Measurements from ENCODE around the gene RAP1GAP. TPM values are rescaled to one million over a fixed set of nuclear protein-coding genes. Genes with fewer than 3 reads are reported as not detected.
"Not testable (repeated sequence)": the region's sequence is repeated elsewhere in the genome, so short reads cannot be mapped to it uniquely, and the experiment has no call there.

Gene RAP1GAP
- total RNA-seq, 4 donors from 2014 or later, result 0.33 to 0.83 (median 0.56) TPM

DNA sequence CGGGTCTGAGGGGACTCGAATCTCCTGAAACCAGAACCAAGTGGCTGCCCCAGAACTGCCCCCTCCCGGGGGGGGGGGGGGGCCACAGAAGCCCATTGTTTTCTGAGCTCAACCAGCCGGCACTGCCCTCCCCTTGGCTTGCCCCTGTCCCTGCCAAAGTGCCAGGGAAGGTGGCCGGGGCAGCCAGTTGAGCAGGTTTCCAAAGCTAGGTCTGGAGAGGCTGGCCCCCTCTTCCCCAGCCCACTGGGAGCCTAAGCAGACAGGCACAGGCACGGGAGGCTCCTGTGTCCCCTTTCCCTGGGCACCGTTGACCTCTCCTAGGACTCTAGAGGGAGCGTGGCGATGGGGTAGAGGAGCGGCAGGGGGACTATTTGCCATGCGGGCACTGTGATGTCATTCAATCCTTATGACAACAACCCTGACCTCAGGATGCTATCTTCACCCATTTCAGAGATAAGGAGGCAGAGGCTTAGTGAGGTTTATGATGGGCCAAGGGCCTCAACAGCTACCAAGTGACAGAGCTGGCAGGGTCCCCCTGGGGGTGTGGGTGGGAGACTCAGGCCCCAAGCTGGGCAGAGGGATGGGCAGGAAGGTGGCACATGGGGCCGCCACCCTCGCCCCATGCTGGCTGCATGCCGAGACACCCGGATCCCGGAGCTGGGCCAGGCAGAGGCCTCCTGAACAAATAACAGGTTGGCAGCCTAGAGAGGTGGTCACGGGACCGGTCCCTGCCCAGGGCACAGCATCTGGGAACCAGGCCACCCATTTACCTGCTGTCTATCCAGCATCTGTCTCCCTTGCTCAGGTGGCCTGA, 35.0 kb downstream of the RAP1GAP start:
- H3K27ac ChIP-seq (replicated peaks in 1 of 4), result no peak overlapping the region
- peaks cover 0 to 65% (median 0%) of the 10 kb centered on the region in 4 donors for H3K27me3 ChIP-seq
- H3K4me3 ChIP-seq, result no peak overlapping the region
- peaks cover 0 to 5% (median 0%) of the 10 kb centered on the region in 4 donors for H3K4me1 ChIP-seq
- intact Hi-C loops (cut with DNase I), result no loop called here
- WGBS, result 72% methylated on average over 7 of the region's 18 CpGs
- H3K36me3 ChIP-seq, result no peaks in the 10 kb centered on the region
- no peaks in the 10 kb centered on the region for H3K9me3 ChIP-seq
- TF ChIP-seq, protein P1, sequence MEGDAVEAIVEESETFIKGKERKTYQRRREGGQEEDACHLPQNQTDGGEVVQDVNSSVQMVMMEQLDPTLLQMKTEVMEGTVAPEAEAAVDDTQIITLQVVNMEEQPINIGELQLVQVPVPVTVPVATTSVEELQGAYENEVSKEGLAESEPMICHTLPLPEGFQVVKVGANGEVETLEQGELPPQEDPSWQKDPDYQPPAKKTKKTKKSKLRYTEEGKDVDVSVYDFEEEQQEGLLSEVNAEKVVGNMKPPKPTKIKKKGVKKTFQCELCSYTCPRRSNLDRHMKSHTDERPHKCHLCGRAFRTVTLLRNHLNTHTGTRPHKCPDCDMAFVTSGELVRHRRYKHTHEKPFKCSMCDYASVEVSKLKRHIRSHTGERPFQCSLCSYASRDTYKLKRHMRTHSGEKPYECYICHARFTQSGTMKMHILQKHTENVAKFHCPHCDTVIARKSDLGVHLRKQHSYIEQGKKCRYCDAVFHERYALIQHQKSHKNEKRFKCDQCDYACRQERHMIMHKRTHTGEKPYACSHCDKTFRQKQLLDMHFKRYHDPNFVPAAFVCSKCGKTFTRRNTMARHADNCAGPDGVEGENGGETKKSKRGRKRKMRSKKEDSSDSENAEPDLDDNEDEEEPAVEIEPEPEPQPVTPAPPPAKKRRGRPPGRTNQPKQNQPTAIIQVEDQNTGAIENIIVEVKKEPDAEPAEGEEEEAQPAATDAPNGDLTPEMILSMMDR (IDR thresholded peaks at IDR 0.05), result no peak
- TF ChIP-seq POLR2A (IDR thresholded peaks at IDR 0.05; ENCODE audit: low read depth) (no peak), EP300 (IDR thresholded peaks at IDR 0.05) (no peak), POLR2AphosphoS5 (IDR thresholded peaks at IDR 0.05) (no peak)
- no peak for DNase-seq (ENCODE audit: extremely low spot score)

DNA sequence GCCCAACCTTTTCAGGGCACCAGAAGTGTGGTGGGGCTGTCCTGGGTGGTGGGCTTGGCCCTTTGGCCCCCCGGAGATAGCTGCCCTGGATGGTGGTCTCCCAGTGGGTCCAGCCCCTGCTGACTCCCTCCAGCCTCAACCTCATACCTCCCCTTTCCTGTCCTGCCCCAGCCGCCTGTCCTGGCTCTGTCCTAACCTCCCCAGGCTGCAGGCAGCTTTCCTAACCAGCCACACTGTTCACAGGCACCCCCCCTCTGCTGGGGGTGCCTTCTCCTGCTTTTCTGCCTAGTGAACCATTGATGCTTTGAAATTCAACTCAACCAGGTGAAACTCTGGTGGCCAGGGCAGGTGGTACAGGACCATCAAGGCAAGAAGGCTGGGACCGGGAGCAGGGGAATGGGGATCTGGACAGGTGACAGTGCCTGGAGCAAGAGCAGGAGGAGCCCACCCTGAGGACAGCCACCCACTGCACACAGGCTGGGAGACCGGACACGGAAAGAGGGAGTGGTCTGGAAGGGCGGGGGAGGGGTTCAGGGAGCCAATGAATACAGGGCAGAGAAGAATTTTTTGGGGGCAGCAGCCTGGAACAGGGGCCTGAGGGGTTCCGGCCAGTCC, 35.9 kb downstream of the RAP1GAP start:
- no peak for DNase-seq (ENCODE audit: extremely low spot score)
- TF ChIP-seq POLR2AphosphoS5 (IDR thresholded peaks at IDR 0.05) (no peak), POLR2A (IDR thresholded peaks at IDR 0.05; ENCODE audit: low read depth) (no peak), EP300 (IDR thresholded peaks at IDR 0.05) (no peak)
- TF ChIP-seq, protein P1 (IDR thresholded peaks at IDR 0.05), result no peak
- intact Hi-C loops (cut with DNase I), result no loop called here
- Histone ChIP-seq H3K27me3 (peaks cover 0 to 69% (median 0%) of the 10 kb centered on the region in 4 donors), H3K9me3 (no peaks in the 10 kb centered on the region), H3K4me3 (no peak overlapping the region), H3K4me1 (no peaks in the 10 kb centered on the region), H3K27ac (replicated peaks in 1 of 4) (no peak overlapping the region), H3K36me3 (no peaks in the 10 kb centered on the region)
- WGBS, result 70% methylated on average over 7 of the region's 7 CpGs

DNA sequence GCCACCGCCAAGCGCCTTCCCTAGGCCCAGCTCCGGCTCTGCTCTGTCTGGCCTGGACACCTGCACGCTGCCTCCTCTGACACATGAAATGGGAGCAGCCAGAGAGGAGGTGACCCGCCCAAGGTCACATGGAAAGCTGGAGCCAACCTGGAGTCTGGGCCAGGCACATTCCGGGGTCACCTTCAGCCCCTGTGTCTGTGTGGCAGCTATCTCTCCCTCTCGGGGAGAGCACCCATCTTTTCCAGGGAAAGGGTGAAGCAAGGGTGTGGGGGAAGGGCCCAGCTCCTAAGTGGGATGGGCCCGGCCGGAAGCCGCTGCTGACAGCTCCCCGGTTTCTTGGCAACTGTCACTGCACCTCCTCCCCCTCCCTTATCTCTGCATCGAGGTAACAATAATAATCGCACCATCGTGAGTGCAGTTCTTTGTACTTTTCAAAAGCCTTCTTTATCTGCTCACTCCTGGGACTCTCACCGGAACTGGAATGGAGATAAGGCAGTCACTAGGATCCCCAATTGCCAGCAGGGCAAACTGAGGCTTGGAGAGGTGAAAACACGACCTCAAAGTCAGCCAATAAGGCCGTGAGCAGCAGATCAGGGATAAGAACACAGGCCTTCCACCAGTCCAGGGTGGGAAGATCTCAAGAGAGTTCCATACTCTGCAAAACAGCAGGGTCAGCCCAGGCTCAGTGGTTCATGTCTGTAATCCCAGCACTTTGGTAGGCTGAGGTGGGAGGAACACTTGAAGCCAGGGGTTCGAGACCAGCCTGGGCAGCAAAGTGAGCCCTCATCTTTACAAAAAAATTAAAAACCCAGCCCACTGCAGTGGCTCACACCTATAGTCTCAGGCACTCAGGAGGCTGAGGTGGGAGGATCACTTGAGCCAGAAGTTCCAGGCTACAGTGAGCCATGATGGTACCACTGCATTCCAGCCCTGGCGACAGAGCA, 36.9 kb downstream of the RAP1GAP start:
- WGBS, result 55% methylated on average over 18 of the region's 19 CpGs
- Histone ChIP-seq H3K27ac (replicated peaks in 1 of 4) (no peak overlapping the region), H3K4me1 (no peaks in the 10 kb centered on the region), H3K36me3 (no peaks in the 10 kb centered on the region), H3K27me3 (peaks cover 0 to 69% (median 0%) of the 10 kb centered on the region in 4 donors), H3K9me3 (no peaks in the 10 kb centered on the region), H3K4me3 (no peak overlapping the region)
- DNase-seq (ENCODE audit: extremely low spot score), result no peak
- TF ChIP-seq EP300 (IDR thresholded peaks at IDR 0.05) (no peak), POLR2A (IDR thresholded peaks at IDR 0.05; ENCODE audit: low read depth) (no peak), POLR2AphosphoS5 (IDR thresholded peaks at IDR 0.05) (no peak)
- TF ChIP-seq, protein P1 (IDR thresholded peaks at IDR 0.05), result no peak
- intact Hi-C loops (cut with DNase I), result no loop called here

DNA sequence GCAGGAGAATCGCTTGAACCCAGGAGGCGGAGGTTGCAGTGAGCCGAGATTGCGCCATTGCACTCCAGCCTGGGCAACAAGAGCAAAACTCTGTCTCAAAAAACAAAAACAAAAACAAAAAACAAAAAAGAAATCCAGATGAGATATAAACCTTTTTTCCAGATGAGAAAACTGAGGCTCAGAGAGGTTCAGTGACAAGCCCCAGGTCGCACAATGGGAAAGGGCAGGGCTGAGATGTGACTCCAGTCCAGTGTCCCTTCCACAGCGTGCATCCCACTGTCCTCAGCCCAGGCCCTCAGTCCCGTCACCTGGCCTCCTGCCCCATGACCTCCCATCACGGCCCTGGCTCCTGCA, 37.6 kb downstream of the RAP1GAP start:
- H3K36me3 ChIP-seq; intact Hi-C loops (cut with DNase I); H3K4me1 ChIP-seq; DNase-seq (ENCODE audit: extremely low spot score); H3K4me3 ChIP-seq; H3K9me3 ChIP-seq; H3K27ac ChIP-seq (replicated peaks in 1 of 4): not testable (repeated sequence)
- peaks cover 0 to 75% (median 0%) of the 10 kb centered on the region in 4 donors for H3K27me3 ChIP-seq
- 84% methylated on average over 8 of the region's 8 CpGs for WGBS

Measured in esophagus muscularis mucosa (tissue), 4 donors.